LNCaP clone FGC (cell line): ENCODE measurements around the gene ARL8A.

ENCODE experiments used
- DNase-seq: peaks from one replicate; pipeline ENCODE4 v3.0.0-alpha.2; 2011; ENCODE audit warnings: low read depth
- H3K4me3 ChIP-seq: 2 replicates; pipeline ENCODE4 v1.5.1; 2011; ENCODE audit warnings: mild to moderate bottlenecking, low read depth, low read length, control low read depth
- TF ChIP-seq, protein P1 (sequence below): IDR thresholded peaks from 2 replicates; pipeline ENCODE4 v1.5.1; 2012; ENCODE audit warnings: mild to moderate bottlenecking; ENCODE audit not compliant: control insufficient read depth, insufficient read depth; ENCODE audit errors: extremely low read depth

Gene ARL8A

DNA sequence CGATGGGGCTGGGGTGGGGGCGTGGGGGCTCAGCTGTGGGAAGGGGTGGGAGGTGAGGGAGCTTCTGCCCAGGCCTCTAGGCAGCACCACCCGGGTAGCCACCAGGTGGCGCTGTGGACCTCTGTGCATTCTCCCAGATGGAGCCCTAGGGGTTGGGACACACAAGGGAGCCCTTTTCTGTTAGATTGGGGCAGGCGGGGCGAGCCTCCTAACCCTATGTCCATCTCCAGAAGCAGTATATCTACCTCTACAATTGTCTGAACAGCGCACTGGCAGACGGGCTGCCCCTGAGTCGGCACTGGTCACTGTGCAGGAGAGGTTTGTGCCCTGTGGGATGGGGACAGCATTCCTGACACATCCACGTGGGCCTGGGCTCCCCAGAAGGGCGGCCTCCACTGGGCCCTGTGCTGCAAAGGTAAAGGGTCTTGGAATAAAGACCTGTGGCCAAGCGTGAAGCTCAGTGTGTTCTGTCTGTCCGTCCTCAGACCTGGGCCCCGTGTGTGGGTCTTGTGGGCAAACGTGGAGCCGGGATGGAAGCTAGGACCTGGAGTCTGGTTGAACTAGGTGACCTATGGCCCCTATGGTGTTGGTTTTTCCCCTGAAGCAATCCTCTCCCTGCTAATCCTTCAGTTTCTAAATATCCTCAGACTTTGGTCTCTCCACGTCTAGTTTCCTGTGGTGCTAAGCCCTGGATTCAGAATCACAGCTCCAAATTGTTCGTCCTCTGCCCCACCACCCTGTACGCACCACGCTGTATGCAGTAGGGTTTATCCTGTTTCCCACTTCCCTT is 44.7 kb upstream of the ARL8A start:
- DNase-seq = no peak
- H3K4me3 ChIP-seq = no peak overlapping the region
- TF ChIP-seq, protein P1, sequence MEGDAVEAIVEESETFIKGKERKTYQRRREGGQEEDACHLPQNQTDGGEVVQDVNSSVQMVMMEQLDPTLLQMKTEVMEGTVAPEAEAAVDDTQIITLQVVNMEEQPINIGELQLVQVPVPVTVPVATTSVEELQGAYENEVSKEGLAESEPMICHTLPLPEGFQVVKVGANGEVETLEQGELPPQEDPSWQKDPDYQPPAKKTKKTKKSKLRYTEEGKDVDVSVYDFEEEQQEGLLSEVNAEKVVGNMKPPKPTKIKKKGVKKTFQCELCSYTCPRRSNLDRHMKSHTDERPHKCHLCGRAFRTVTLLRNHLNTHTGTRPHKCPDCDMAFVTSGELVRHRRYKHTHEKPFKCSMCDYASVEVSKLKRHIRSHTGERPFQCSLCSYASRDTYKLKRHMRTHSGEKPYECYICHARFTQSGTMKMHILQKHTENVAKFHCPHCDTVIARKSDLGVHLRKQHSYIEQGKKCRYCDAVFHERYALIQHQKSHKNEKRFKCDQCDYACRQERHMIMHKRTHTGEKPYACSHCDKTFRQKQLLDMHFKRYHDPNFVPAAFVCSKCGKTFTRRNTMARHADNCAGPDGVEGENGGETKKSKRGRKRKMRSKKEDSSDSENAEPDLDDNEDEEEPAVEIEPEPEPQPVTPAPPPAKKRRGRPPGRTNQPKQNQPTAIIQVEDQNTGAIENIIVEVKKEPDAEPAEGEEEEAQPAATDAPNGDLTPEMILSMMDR = peak; percentile 76

DNA sequence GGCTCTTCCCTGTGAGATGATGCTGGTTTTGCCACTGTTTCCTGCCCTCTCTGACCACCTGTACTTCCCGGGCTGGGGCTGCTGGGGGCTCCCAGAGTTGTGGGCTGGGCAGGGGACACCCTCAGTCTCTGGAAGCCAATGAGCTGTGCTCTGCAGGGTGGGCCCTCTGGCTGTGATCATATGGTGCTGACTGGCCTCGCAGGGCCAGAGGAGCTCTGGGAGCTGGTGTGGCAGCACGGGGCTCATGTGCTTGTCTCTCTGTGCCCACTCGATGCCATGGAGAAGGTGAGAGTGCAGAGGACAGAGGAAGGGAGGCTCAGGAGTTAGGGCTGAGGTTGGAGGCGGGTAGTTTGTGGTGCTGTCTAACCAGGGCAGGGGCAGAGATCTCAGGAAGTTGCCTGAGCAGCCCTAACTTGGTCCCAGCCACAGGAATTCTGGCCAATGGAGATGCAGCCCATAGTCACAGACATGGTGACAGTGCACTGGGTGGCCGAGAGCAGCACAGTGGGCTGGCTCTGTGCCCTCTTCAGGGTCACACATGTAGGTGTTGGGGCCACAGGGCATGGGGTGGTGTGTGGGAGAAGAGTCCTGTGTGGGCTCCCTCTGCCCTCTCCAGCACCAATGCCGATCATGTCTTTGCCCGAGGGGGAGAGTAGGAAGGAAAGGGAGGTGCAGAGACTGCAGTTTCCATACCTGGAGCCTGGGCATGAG is 43.3 kb upstream of the ARL8A start:
- H3K4me3 ChIP-seq = no peak overlapping the region
- TF ChIP-seq, protein P1 = no peak
- no peak for DNase-seq

DNA sequence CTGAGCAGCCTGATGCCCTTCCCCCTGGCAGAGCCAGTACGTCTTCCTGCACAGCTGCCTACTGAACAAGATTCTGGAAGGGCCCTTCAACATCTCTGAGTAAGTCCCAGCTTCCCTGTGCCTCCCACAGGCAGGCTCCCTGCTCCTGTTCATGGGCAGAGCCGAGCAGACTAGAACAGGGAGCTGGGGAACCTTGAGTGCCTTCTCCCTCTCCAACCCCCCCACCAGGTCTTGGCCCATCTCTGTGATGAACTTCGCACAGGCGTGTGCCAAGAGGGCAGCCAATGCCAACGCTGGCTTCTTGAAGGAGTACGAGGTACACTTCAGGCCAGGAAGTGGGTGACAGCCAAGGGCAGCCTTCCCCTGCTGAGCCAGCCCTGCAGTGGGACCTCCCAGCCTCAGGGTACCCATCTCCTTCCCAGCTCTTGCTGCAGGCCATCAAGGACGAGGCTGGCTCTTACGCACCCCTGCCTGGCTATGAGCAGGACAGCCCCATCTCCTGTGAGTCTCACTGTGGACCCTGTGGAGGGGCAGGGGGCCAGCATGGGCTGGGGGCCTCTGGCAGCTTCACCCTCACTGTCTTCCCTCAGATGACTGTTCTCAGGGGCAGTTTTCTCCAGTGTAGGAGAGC is 42.6 kb upstream of the ARL8A start:
- TF ChIP-seq, protein P1 = no peak
- no peak for DNase-seq
- no peak overlapping the region for H3K4me3 ChIP-seq

DNA sequence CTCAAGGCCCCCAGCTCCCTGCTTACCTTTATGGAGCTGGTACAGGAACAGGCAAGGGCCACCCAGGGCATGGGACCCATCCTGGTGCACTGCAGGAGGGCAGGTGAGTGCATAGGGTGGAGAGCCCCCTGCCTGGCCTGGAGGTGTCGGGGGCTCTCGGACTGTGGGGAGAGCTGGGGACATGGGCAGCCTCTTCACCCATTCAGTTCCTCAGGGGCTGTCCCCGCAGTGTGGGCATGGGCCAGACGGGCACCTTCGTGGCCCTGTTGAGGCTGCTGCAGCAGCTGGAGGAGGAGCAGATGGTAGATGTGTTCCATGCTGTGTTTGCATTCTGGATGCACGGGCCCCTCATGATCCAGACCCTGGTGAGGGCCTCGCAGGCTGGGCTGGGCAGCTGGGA is 41.8 kb upstream of the ARL8A start:
- TF ChIP-seq, protein P1 = no peak
- DNase-seq = no peak
- H3K4me3 ChIP-seq = no peak overlapping the region

DNA sequence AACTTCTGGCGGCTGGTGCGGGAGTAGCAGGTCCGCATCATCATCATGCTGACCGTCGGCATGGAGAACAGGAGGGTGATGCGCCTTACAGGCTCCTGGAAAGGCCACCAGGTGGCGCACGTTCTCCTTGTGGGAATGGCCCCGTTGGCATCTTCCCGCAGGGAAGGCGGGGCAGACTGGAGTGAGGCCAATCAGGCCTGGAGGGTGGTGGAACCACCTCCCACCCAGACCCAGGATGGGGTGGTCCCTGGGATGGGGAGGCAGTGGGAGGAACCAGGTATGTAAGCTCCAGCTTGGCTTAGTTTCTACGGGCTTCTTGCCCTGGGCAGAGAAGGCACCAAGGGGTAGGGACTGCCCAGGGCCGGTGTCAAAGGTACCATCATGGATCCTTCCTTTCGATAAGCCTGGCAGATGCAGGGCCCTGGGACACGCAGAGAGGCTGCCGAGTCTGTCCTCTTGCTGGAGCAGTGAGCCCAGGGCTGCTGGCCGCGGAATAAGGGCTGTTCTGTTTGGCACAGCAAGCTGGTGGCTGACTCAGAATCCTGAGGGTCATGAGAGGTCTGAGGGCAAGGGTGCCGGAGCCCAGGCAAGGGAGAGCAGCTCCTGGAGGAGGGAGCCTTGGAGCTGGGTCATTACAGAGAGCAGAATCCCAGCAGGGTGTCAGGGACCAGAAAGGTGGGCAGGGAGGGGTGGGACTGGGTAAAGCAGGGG is 40.4 kb upstream of the ARL8A start:
- peak; percentile 50 for DNase-seq
- TF ChIP-seq, protein P1 = peak; percentile 94
- H3K4me3 ChIP-seq = no peak overlapping the region

DNA sequence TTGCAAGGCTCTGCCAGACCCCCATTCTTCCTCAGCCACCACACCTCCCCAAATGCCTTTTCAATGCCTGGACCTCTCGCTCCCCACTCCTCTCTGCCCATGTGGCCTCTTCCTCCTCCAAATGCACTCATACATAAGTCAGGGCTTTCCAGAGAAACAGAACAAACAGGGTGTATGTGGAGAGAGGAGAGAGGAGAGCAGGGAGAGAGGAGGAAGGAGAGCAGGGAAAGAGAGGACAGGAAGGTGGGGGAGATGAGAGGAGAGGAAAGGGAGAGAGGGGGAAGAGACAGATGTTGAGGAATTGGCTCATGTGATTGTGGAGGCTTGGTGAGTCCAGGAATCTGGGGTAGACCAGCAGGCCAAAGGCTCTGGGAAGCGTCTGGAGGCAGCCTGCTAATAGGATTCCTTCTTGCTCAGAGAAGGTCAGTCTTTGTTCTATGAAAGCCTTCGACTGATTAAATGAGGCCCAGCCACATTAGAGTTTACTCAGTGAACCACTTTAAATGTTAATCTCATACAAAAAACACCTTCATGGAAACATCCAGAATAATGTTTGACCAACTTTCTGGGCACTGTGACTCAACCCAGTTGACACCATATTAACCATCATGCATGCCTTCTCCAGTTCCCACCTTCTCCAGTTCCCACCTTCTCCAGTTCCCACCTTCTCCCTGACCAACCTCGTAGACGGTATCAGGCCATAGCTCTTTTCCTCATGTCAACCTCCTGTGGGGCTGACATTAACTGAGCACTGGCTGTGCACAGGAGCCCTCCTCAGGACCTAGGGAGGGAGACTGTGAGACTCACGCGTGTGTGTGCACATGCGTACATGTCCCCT is 37.7 kb upstream of the ARL8A start:
- TF ChIP-seq, protein P1 = no peak
- DNase-seq = no peak
- no peak overlapping the region for H3K4me3 ChIP-seq
